ENCODE measurements around the gene B4GALT3.
A peak's percentile ranks its signal among the peaks of the same experiment; 100 is the strongest.

Gene B4GALT3

GRCh38 chr1:161187311-161187710 lies 10.0 kb upstream of the B4GALT3 start:
- DNase-seq (ENCODE audit: low spot score), result no peak

- no peak for DNase-seq (ENCODE audit: low spot score)
Observed at GRCh38 chr1:161185732-161186311, 8.5 kb upstream of the B4GALT3 start.

- DNase-seq (ENCODE audit: low spot score), result no peak
Observed at GRCh38 chr1:161185282-161185682, 8.0 kb upstream of the B4GALT3 start.

GRCh38 chr1:161182214-161182613 lies 4.9 kb upstream of the B4GALT3 start:
- DNase-seq (ENCODE audit: low spot score), result no peak

- DNase-seq (ENCODE audit: low spot score), result no peak
Observed at GRCh38 chr1:161180639-161181038, 3.3 kb upstream of the B4GALT3 start.

GRCh38 chr1:161179698-161180097 lies 2.4 kb upstream of the B4GALT3 start:
- DNase-seq (ENCODE audit: low spot score), result no peak

- DNase-seq (ENCODE audit: low spot score), result no peak
Observed at GRCh38 chr1:161177936-161178244, 583 bp upstream of the B4GALT3 start.

GRCh38 chr1:161176468-161177111 lies 717 bp downstream of the B4GALT3 start:
- no peak for DNase-seq (ENCODE audit: low spot score)

GRCh38 chr1:161175771-161176453 lies 1.4 kb downstream of the B4GALT3 start:
- DNase-seq (ENCODE audit: low spot score), result no peak

GRCh38 chr1:161174911-161175310 lies 2.4 kb downstream of the B4GALT3 start:
- no peak for DNase-seq (ENCODE audit: low spot score)

GRCh38 chr1:161173711-161174110 lies 3.6 kb downstream of the B4GALT3 start:
- DNase-seq (ENCODE audit: low spot score), result no peak

GRCh38 chr1:161172776-161173376 lies 4.4 kb downstream of the B4GALT3 start:
- no peak for DNase-seq (ENCODE audit: low spot score)

GRCh38 chr1:161172349-161172748 lies 5.0 kb downstream of the B4GALT3 start:
- no peak for DNase-seq (ENCODE audit: low spot score)

- no peak for DNase-seq (ENCODE audit: low spot score)
Observed at GRCh38 chr1:161171696-161172095, 5.6 kb downstream of the B4GALT3 start.

GRCh38 chr1:161171191-161171590 lies 6.1 kb downstream of the B4GALT3 start:
- DNase-seq (ENCODE audit: low spot score), result no peak

GRCh38 chr1:161168906-161169305 lies 8.4 kb downstream of the B4GALT3 start:
- DNase-seq (ENCODE audit: low spot score), result no peak

GRCh38 chr1:161166669-161167548 lies 10.4 kb downstream of the B4GALT3 start:
- DNase-seq (ENCODE audit: low spot score), result no peak

GRCh38 chr1:161165742-161166668 lies 11.3 kb downstream of the B4GALT3 start, which contains the start of gene PPOX:
Gene PPOX, plus strand, starts transcription at chr1:161166426. Its CDS starts 422 bp downstream, at chr1:161166848.
- peak; percentile 94 for DNase-seq (ENCODE audit: low spot score)

- no peak for DNase-seq (ENCODE audit: low spot score)
Observed at GRCh38 chr1:161164901-161165610, 12.3 kb downstream of the B4GALT3 start.

GRCh38 chr1:161163793-161164192 lies 13.5 kb downstream of the B4GALT3 start:
- no peak for DNase-seq (ENCODE audit: low spot score)
